Mucosa of gallbladder (tissue), 1 donor: ENCODE measurements around the gene NBEAL1. TPM values are rescaled to one million over a fixed set of nuclear protein-coding genes. Genes with fewer than 3 reads are reported as not detected.
"Not testable (repeated sequence)": the region's sequence is repeated elsewhere in the genome, so short reads cannot be mapped to it uniquely, and the experiment has no call there.

Experiments
- DNase-seq: peaks from one replicate; pipeline ENCODE4 v3.0.0-alpha.2; 2020; ENCODE audit warnings: low spot score
- total RNA-seq: library from RNA; stranded (reverse); gene quantifications from one replicate; pipeline ENCODE4 v1.2.1, GENCODE V29; 2021
- donor health status: DM: no; HTN: no; CAD: no.

The NBEAL1 gene
- total RNA-seq, 1 donor from 2014 or later = 56.3 TPM

GRCh38 chr2:203039211-203039610 is 24.5 kb downstream of the NBEAL1 start:
- DNase-seq = not testable (repeated sequence)

GRCh38 chr2:203040966-203041521 is 26.4 kb downstream of the NBEAL1 start:
- no peak for DNase-seq

- no peak for DNase-seq
Observed at GRCh38 chr2:203042178-203042577, 27.5 kb downstream of the NBEAL1 start.

- DNase-seq = no peak
Observed at GRCh38 chr2:203043226-203043625, 28.6 kb downstream of the NBEAL1 start.

GRCh38 chr2:203045867-203046266 is 31.2 kb downstream of the NBEAL1 start:
- DNase-seq = no peak

- no peak for DNase-seq
Observed at GRCh38 chr2:203052539-203052938, 37.9 kb downstream of the NBEAL1 start.

GRCh38 chr2:203059567-203060240 is 45.0 kb downstream of the NBEAL1 start:
- no peak for DNase-seq

GRCh38 chr2:203061346-203061745 is 46.7 kb downstream of the NBEAL1 start:
- no peak for DNase-seq

GRCh38 chr2:203062126-203062525 is 47.5 kb downstream of the NBEAL1 start:
- no peak for DNase-seq

- not testable (repeated sequence) for DNase-seq
Observed at GRCh38 chr2:203066519-203067091, 51.9 kb downstream of the NBEAL1 start.

GRCh38 chr2:203070701-203071100 is 56.0 kb downstream of the NBEAL1 start:
- peak; percentile 15 for DNase-seq

GRCh38 chr2:203071148-203071547 is 56.5 kb downstream of the NBEAL1 start:
- no peak for DNase-seq

GRCh38 chr2:203072371-203072770 is 57.7 kb downstream of the NBEAL1 start:
- no peak for DNase-seq

- no peak for DNase-seq
Observed at GRCh38 chr2:203077451-203077850, 62.8 kb downstream of the NBEAL1 start.

GRCh38 chr2:203080447-203081045 is 65.9 kb downstream of the NBEAL1 start:
- no peak for DNase-seq

GRCh38 chr2:203083328-203083727 is 68.7 kb downstream of the NBEAL1 start:
- no peak for DNase-seq

- DNase-seq = not testable (repeated sequence)
Observed at GRCh38 chr2:203086381-203086780, 71.7 kb downstream of the NBEAL1 start.

- not testable (repeated sequence) for DNase-seq
Observed at GRCh38 chr2:203090721-203091120, 76.0 kb downstream of the NBEAL1 start.

- DNase-seq = no peak
Observed at GRCh38 chr2:203097735-203098134, 83.1 kb downstream of the NBEAL1 start.

GRCh38 chr2:203102357-203102756 is 87.7 kb downstream of the NBEAL1 start:
- not testable (repeated sequence) for DNase-seq

GRCh38 chr2:203104273-203104672 is 89.6 kb downstream of the NBEAL1 start:
- no peak for DNase-seq

- no peak for DNase-seq
Observed at GRCh38 chr2:203105996-203106395, 91.3 kb downstream of the NBEAL1 start.

- not testable (repeated sequence) for DNase-seq
Observed at GRCh38 chr2:203110496-203110895, 95.8 kb downstream of the NBEAL1 start.
